ENCODE data around the gene FLT4.
"Not testable (repeated sequence)": the region's sequence is repeated elsewhere in the genome, so short reads cannot be mapped to it uniquely, and the experiment has no call there.

FLT4 gene

DNA sequence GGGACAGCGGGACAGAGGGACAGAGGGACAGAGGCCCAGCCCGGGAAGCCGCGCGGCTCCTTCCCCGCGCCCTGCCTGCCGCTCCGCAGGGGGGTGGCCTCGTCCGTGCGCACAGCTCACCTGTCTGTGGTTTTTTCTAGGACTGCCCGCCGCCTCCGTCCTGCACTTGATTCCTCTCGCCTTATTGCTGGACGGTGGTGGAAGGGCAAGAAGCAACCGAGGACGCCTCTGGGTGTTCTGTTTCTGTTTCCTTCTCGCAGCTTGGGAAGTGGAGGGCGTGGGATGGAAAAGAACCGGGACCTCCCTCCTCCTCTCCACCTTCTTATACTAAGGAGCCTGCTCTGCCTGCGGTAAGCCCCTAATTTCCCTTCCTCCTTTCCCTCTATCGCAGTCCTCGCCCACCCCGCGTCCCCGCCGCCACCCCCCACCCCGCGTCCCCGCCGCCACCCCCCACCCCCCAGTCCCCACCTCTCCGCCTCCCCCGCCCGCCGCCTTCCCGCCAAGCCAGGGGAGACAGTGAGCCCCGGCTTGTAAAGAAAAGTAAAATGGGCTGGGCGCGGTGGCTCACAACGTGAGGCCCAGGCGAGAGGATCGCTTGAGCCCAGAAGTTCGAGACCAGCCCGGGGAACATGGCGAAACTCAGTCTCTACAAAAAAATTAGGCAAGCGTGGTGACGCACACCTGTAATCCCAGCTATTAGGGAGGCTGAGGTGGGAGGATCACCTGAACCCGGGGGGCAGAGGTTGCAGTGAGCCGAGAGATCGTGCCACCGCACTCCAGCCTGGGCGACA, 9.6 kb upstream of the FLT4 start:
- no peaks in the 10 kb centered on the region for H3K4me1 ChIP-seq (ENCODE audit: control insufficient read depth, low read length)
- H3K9me2 ChIP-seq (replicated peaks; ENCODE audit: control insufficient read depth, low read length) = no peaks in the 10 kb centered on the region
- H3K36me3 ChIP-seq (ENCODE audit: control insufficient read depth, low read length) = no peaks in the 10 kb centered on the region
- H3F3A ChIP-seq (ENCODE audit: control insufficient read depth, insufficient read depth) = no peaks in the 10 kb centered on the region
- TF ChIP-seq, protein P1, sequence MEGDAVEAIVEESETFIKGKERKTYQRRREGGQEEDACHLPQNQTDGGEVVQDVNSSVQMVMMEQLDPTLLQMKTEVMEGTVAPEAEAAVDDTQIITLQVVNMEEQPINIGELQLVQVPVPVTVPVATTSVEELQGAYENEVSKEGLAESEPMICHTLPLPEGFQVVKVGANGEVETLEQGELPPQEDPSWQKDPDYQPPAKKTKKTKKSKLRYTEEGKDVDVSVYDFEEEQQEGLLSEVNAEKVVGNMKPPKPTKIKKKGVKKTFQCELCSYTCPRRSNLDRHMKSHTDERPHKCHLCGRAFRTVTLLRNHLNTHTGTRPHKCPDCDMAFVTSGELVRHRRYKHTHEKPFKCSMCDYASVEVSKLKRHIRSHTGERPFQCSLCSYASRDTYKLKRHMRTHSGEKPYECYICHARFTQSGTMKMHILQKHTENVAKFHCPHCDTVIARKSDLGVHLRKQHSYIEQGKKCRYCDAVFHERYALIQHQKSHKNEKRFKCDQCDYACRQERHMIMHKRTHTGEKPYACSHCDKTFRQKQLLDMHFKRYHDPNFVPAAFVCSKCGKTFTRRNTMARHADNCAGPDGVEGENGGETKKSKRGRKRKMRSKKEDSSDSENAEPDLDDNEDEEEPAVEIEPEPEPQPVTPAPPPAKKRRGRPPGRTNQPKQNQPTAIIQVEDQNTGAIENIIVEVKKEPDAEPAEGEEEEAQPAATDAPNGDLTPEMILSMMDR (IDR thresholded peaks at IDR 0.05; ENCODE audit: low read depth, low read length, poor library complexity, severe bottlenecking) = no peak
- TF ChIP-seq EZH2phosphoT487 (IDR thresholded peaks at IDR 0.05; ENCODE audit: borderline replicate concordance, low read length) = no peak
- H3K4me2 ChIP-seq (ENCODE audit: low read length) = no peak overlapping the region
- H3K9me3 ChIP-seq (ENCODE audit: control insufficient read depth, insufficient read depth, low read length) = no peaks in the 10 kb centered on the region
- H3K4me3 ChIP-seq (ENCODE audit: low read length) = no peak overlapping the region
- no peaks in the 10 kb centered on the region for H4K20me1 ChIP-seq (ENCODE audit: control insufficient read depth, insufficient read depth, low read depth, low read length)
- no peaks in the 10 kb centered on the region for H3K79me2 ChIP-seq (ENCODE audit: control insufficient read depth, low read length)
- no peaks in the 10 kb centered on the region for H3K27me3 ChIP-seq (ENCODE audit: control insufficient read depth, low read length)
- no peak overlapping the region for H3K27ac ChIP-seq (ENCODE audit: low read depth, low read length)

- not testable (repeated sequence) for H3F3A ChIP-seq (ENCODE audit: control insufficient read depth, insufficient read depth); H3K9me3 ChIP-seq (ENCODE audit: control insufficient read depth, insufficient read depth, low read length); H3K36me3 ChIP-seq (ENCODE audit: control insufficient read depth, low read length); H3K79me2 ChIP-seq (ENCODE audit: control insufficient read depth, low read length); H3K4me3 ChIP-seq (ENCODE audit: low read length); H4K20me1 ChIP-seq (ENCODE audit: control insufficient read depth, insufficient read depth, low read depth, low read length); H3K27me3 ChIP-seq (ENCODE audit: control insufficient read depth, low read length); H3K27ac ChIP-seq (ENCODE audit: low read depth, low read length); H3K4me2 ChIP-seq (ENCODE audit: low read length); H3K4me1 ChIP-seq (ENCODE audit: control insufficient read depth, low read length); H3K9me2 ChIP-seq (replicated peaks; ENCODE audit: control insufficient read depth, low read length)
Observed at GRCh38 chr5:180655243-180655642, 5.8 kb upstream of the FLT4 start.

DNA sequence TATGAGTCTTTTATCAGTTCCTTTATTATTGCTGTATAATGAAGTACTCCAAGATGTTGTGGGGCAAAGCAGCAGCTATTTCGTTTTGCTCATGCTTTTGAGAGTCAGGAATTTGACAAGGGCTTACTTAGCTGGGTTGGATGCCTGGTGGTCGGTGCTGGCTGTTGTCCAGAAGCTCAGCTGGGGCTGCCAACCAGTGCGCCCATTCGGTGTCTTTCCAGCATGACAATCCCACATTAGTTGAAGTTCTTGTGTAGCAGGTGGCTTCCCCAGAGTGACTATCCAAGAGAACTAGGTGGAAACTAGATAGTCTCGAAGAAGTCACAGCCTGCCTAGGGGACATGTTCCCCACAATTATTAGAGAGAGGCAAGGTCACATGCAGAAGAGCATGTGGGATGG, 3.4 kb upstream of the FLT4 start:
- no peak overlapping the region for H3K4me2 ChIP-seq (ENCODE audit: low read length)
- H3K4me3 ChIP-seq (ENCODE audit: low read length) = no peak overlapping the region
- no peaks in the 10 kb centered on the region for H3K4me1 ChIP-seq (ENCODE audit: control insufficient read depth, low read length)
- no peaks in the 10 kb centered on the region for H3F3A ChIP-seq (ENCODE audit: control insufficient read depth, insufficient read depth)
- H3K9me2 ChIP-seq (replicated peaks; ENCODE audit: control insufficient read depth, low read length) = no peaks in the 10 kb centered on the region
- H3K79me2 ChIP-seq (ENCODE audit: control insufficient read depth, low read length) = no peaks in the 10 kb centered on the region
- no peaks in the 10 kb centered on the region for H4K20me1 ChIP-seq (ENCODE audit: control insufficient read depth, insufficient read depth, low read depth, low read length)
- no peak overlapping the region for H3K27ac ChIP-seq (ENCODE audit: low read depth, low read length)
- no peaks in the 10 kb centered on the region for H3K9me3 ChIP-seq (ENCODE audit: control insufficient read depth, insufficient read depth, low read length)
- H3K27me3 ChIP-seq (ENCODE audit: control insufficient read depth, low read length) = no peaks in the 10 kb centered on the region
- no peak for TF ChIP-seq EZH2phosphoT487 (IDR thresholded peaks at IDR 0.05; ENCODE audit: borderline replicate concordance, low read length)
- TF ChIP-seq, protein P1 (IDR thresholded peaks at IDR 0.05; ENCODE audit: low read depth, low read length, poor library complexity, severe bottlenecking) = no peak
- no peaks in the 10 kb centered on the region for H3K36me3 ChIP-seq (ENCODE audit: control insufficient read depth, low read length)

DNA sequence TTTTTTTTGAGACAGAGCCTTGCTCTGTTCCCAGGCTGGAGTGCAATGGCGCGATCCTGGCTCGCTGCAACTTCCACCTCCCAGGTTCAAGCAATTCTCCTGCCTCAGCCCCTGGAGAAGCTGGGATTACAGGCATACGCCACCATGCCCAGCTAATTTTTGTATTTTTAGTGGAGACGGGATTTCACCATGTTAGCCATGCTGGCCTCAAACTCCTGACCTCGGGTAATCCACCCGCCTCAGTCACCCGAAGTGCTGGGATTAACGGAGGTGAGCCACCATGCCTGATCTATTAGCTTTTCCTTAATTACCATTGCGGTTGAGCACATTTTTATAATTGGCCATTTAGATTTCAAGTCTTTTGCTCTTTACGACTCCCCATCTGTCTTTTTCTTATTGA, 2.9 kb upstream of the FLT4 start:
- TF ChIP-seq, protein P1 (IDR thresholded peaks at IDR 0.05; ENCODE audit: low read depth, low read length, poor library complexity, severe bottlenecking) = no peak
- no peak for TF ChIP-seq EZH2phosphoT487 (IDR thresholded peaks at IDR 0.05; ENCODE audit: borderline replicate concordance, low read length)

More for the DNA sequence above, 2.9 kb upstream of the FLT4 start:
- no peak overlapping the region for H3K4me2 ChIP-seq (ENCODE audit: low read length)
- H3K79me2 ChIP-seq (ENCODE audit: control insufficient read depth, low read length) = no peaks in the 10 kb centered on the region
- no peaks in the 10 kb centered on the region for H3K9me2 ChIP-seq (replicated peaks; ENCODE audit: control insufficient read depth, low read length)
- no peak overlapping the region for H3K27ac ChIP-seq (ENCODE audit: low read depth, low read length)
- no peaks in the 10 kb centered on the region for H3K27me3 ChIP-seq (ENCODE audit: control insufficient read depth, low read length)
- H3K4me3 ChIP-seq (ENCODE audit: low read length) = no peak overlapping the region
- no peaks in the 10 kb centered on the region for H4K20me1 ChIP-seq (ENCODE audit: control insufficient read depth, insufficient read depth, low read depth, low read length)
- no peaks in the 10 kb centered on the region for H3F3A ChIP-seq (ENCODE audit: control insufficient read depth, insufficient read depth)
- no peaks in the 10 kb centered on the region for H3K9me3 ChIP-seq (ENCODE audit: control insufficient read depth, insufficient read depth, low read length)
- H3K4me1 ChIP-seq (ENCODE audit: control insufficient read depth, low read length) = no peaks in the 10 kb centered on the region
- no peaks in the 10 kb centered on the region for H3K36me3 ChIP-seq (ENCODE audit: control insufficient read depth, low read length)

Data from DOHH2 (cell line).